ENCODE measurements around the gene SLC16A3.
A peak's percentile ranks its signal among the peaks of the same experiment; 100 is the strongest.

Gene SLC16A3

GRCh38 chr17:82236142-82236971, 7.5 kb downstream of the SLC16A3 start:
- DNase-seq (ENCODE audit: low read depth in 2 of 2): peak in 1 of 2 donors; percentile 46

GRCh38 chr17:82237083-82237745, 8.4 kb downstream of the SLC16A3 start:
- no peak for DNase-seq (ENCODE audit: low read depth in 2 of 2)

- no peak for DNase-seq (ENCODE audit: low read depth in 2 of 2)
Measured at GRCh38 chr17:82237746-82238471, 9.1 kb downstream of the SLC16A3 start.

GRCh38 chr17:82238472-82239201, 9.8 kb downstream of the SLC16A3 start:
- peak in 1 of 2 donors; percentile 35 for DNase-seq (ENCODE audit: low read depth in 2 of 2)

- DNase-seq (ENCODE audit: low read depth in 2 of 2): no peak
Measured at GRCh38 chr17:82239401-82239925, 10.6 kb downstream of the SLC16A3 start.

GRCh38 chr17:82239926-82240505, 11.2 kb downstream of the SLC16A3 start:
- DNase-seq (ENCODE audit: low read depth in 2 of 2): no peak

- DNase-seq (ENCODE audit: low read depth in 2 of 2): no peak
Measured at GRCh38 chr17:82240506-82241182, 11.8 kb downstream of the SLC16A3 start.

GRCh38 chr17:82241183-82241925, 12.5 kb downstream of the SLC16A3 start:
- DNase-seq (ENCODE audit: low read depth in 2 of 2): no peak

- DNase-seq (ENCODE audit: low read depth in 2 of 2): no peak
Measured at GRCh38 chr17:82241926-82242697, 13.3 kb downstream of the SLC16A3 start.

GRCh38 chr17:82242698-82242976, 13.8 kb downstream of the SLC16A3 start:
- no peak for DNase-seq (ENCODE audit: low read depth in 2 of 2)

- DNase-seq (ENCODE audit: low read depth in 2 of 2): no peak
Measured at GRCh38 chr17:82242977-82243647, 14.3 kb downstream of the SLC16A3 start.

- DNase-seq (ENCODE audit: low read depth in 2 of 2): no peak
Measured at GRCh38 chr17:82243648-82244412, 15.0 kb downstream of the SLC16A3 start.

- DNase-seq (ENCODE audit: low read depth in 2 of 2): no peak
Measured at GRCh38 chr17:82244413-82245133, 15.7 kb downstream of the SLC16A3 start.

- DNase-seq (ENCODE audit: low read depth in 2 of 2): no peak
Measured at GRCh38 chr17:82245134-82246039, 16.5 kb downstream of the SLC16A3 start.

- no peak for DNase-seq (ENCODE audit: low read depth in 2 of 2)
Measured at GRCh38 chr17:82246040-82246364, 17.2 kb downstream of the SLC16A3 start.

All from stimulated activated CD4-positive, alpha-beta T cell treated with anti-CD3 and anti-CD28 coated beads, Interleukin-1b, Interleukin-23, amount 100 ng/mL, for 1 hour (primary cell).